ENCODE data around the gene MYO3B. TPM values are rescaled to one million over a fixed set of nuclear protein-coding genes. Genes with fewer than 3 reads are reported as not detected.

Gene MYO3B
- total RNA-seq, 1 experiment from 2014 or later, result 0.63 TPM

DNA sequence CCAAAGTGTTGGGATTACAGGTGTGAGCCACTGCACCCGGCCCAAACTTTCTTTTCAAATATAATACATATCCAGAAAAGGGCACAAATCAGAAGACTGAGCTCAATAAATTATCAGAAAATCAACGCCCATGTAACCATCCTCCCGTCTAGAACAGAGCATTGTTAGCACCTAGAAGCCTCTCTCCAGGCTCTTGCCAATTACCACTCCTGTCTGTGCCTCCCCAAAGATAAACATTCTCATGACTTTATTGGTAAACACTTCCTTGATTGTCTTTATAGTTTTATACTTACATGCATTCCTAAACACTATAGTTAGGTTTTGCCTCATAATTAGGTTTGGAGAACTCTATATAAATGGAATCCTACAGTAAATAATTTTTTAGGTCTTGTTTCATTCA is 478.7 kb downstream of the MYO3B start:
- Histone ChIP-seq H3K23ac (ENCODE audit: insufficient read length, low read depth, low read length) (no peak overlapping the region), H2BK12ac (ENCODE audit: insufficient read length, low read depth, low read length) (no peak overlapping the region), H4K91ac (ENCODE audit: insufficient read length, low read depth, low read length) (no peak overlapping the region), H4K20me1 (ENCODE audit: control insufficient read depth, insufficient read depth, insufficient read length) (no peaks in the 10 kb centered on the region), H2BK20ac (ENCODE audit: low read depth, low read length, poor library complexity, severe bottlenecking) (no peak overlapping the region), H4K5ac (ENCODE audit: insufficient read length, low read depth, low read length) (no peak overlapping the region), H3K9me3 (ENCODE audit: control insufficient read depth, low read depth, low read length) (no peaks in the 10 kb centered on the region), H3K4me2 (ENCODE audit: insufficient read depth, insufficient read length, low read length) (no peak overlapping the region), H3K56ac (ENCODE audit: insufficient read length, low read depth, low read length) (no peak overlapping the region), H2AK5ac (ENCODE audit: insufficient read length, low read length) (no peak overlapping the region), H3K4ac (ENCODE audit: low read depth, low read length) (no peak overlapping the region), H3K79me2 (ENCODE audit: insufficient read depth, low read length) (no peaks in the 10 kb centered on the region), H3K18ac (ENCODE audit: insufficient read length, low read depth, low read length) (no peak overlapping the region), H3K27me3 (ENCODE audit: insufficient read depth, low read length) (no peaks in the 10 kb centered on the region), H3K14ac (ENCODE audit: insufficient read depth, low read length) (no peak overlapping the region), H2AFZ (ENCODE audit: low read length) (no peak overlapping the region), H3K23me2 (ENCODE audit: insufficient read length, low read depth, low read length, poor library complexity, severe bottlenecking) (no peaks in the 10 kb centered on the region), H2BK15ac (ENCODE audit: low read depth, low read length) (no peak overlapping the region), H2BK5ac (ENCODE audit: insufficient read length, low read length) (no peak overlapping the region), H2BK120ac (ENCODE audit: low read depth, low read length, poor library complexity, severe bottlenecking) (no peak overlapping the region), H3K9ac (ENCODE audit: extremely low read depth, insufficient read length, low read length) (no peak overlapping the region), H3T11ph (ENCODE audit: low read length) (no peak overlapping the region), H3K79me1 (ENCODE audit: insufficient read depth, low read depth, low read length, poor library complexity, severe bottlenecking) (no peaks in the 10 kb centered on the region), H3K27ac (ENCODE audit: insufficient read length, low read depth, low read length) (no peak overlapping the region), H4K8ac (replicated peaks; ENCODE audit: insufficient read length, low read depth, low read length) (no peak overlapping the region), H3K4me1 (ENCODE audit: insufficient read depth, low read length) (no peaks in the 10 kb centered on the region; the same call in 1 of the 2 replicates)
- no peak overlapping the region for H3K4me3 Mint-ChIP-seq
- WGBS (ENCODE audit: extremely low coverage, insufficient read length, low lambda C conversion rate), result no CpG with 5 or more reads among the region's 3 CpGs
- no peaks in the 10 kb centered on the region; the same call in 1 of the 2 replicates for H3K27me3 Mint-ChIP-seq (ENCODE audit: low read depth)
- DNase-seq, result no peak
- no peaks in the 10 kb centered on the region for H3K36me3 Mint-ChIP-seq (ENCODE audit: insufficient read depth in 1 of 3, low read depth in 3 of 3)
- H3K27ac Mint-ChIP-seq, result no peak overlapping the region
- TF ChIP-seq, protein P1, sequence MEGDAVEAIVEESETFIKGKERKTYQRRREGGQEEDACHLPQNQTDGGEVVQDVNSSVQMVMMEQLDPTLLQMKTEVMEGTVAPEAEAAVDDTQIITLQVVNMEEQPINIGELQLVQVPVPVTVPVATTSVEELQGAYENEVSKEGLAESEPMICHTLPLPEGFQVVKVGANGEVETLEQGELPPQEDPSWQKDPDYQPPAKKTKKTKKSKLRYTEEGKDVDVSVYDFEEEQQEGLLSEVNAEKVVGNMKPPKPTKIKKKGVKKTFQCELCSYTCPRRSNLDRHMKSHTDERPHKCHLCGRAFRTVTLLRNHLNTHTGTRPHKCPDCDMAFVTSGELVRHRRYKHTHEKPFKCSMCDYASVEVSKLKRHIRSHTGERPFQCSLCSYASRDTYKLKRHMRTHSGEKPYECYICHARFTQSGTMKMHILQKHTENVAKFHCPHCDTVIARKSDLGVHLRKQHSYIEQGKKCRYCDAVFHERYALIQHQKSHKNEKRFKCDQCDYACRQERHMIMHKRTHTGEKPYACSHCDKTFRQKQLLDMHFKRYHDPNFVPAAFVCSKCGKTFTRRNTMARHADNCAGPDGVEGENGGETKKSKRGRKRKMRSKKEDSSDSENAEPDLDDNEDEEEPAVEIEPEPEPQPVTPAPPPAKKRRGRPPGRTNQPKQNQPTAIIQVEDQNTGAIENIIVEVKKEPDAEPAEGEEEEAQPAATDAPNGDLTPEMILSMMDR (conservative IDR thresholded peaks at IDR 0.05), result no peak
- peaks cover 4 to 7% of the 10 kb centered on the region in 2 experiments for H3K4me1 Mint-ChIP-seq
- H3K9me3 Mint-ChIP-seq, result no peaks in the 10 kb centered on the region

All from H9 (cell line).